GM12864 (cell line): ENCODE measurements around the gene MSI2.

Experiments used
- DNase-seq: peaks from one replicate; pipeline ENCODE4 v3.0.0-alpha.2; 2011; ENCODE audit warnings: low read depth
- H3K4me3 ChIP-seq: 2 replicates; pipeline ENCODE4 v1.5.1; 2011; ENCODE audit warnings: mild to moderate bottlenecking, low read depth, low read length, control low read depth
- CTCF ChIP-seq: IDR thresholded peaks from 2 replicates; pipeline ENCODE4 v1.5.1; 2011; ENCODE audit warnings: low read depth, mild to moderate bottlenecking, moderate library complexity, low read length, control low read depth, inconsistent platforms; ENCODE audit errors: missing control alignments

Gene MSI2

GRCh38 chr17:57584050-57584551 lies 327.8 kb downstream of the MSI2 start:
- TF ChIP-seq CTCF = no peak
- no peak for DNase-seq
- no peak overlapping the region for H3K4me3 ChIP-seq

- no peak for DNase-seq
- no peak overlapping the region for H3K4me3 ChIP-seq
- TF ChIP-seq CTCF = no peak
These were observed 329.2 kb downstream of the MSI2 start for GRCh38 chr17:57585341-57586195.

- no peak overlapping the region for H3K4me3 ChIP-seq
- no peak for DNase-seq
- no peak for TF ChIP-seq CTCF
These were observed 329.9 kb downstream of the MSI2 start for GRCh38 chr17:57586196-57586740.

- no peak for TF ChIP-seq CTCF
- no peak for DNase-seq
- no peak overlapping the region for H3K4me3 ChIP-seq
These were observed 330.4 kb downstream of the MSI2 start for GRCh38 chr17:57586742-57587141.

- DNase-seq = no peak
- H3K4me3 ChIP-seq = no peak overlapping the region
- TF ChIP-seq CTCF = no peak
These were observed 331.1 kb downstream of the MSI2 start for GRCh38 chr17:57587193-57587969.

GRCh38 chr17:57588086-57588485 lies 331.8 kb downstream of the MSI2 start:
- DNase-seq = no peak
- TF ChIP-seq CTCF = no peak
- H3K4me3 ChIP-seq = no peak overlapping the region
